ENCODE measurements around the gene APOLD1.

Gene APOLD1

GRCh38 chr12:12776261-12776660 is 9.2 kb upstream of the APOLD1 start:
- TF ChIP-seq CTCF (IDR thresholded peaks at IDR 0.05): no peak

- TF ChIP-seq CTCF (IDR thresholded peaks at IDR 0.05): no peak
These were observed 8.4 kb upstream of the APOLD1 start for GRCh38 chr12:12777092-12777491.

GRCh38 chr12:12779007-12779406 is 6.5 kb upstream of the APOLD1 start:
- TF ChIP-seq CTCF (IDR thresholded peaks at IDR 0.05): no peak

GRCh38 chr12:12779529-12779928 is 5.9 kb upstream of the APOLD1 start:
- no peak for TF ChIP-seq CTCF (IDR thresholded peaks at IDR 0.05)

GRCh38 chr12:12784116-12784515 is 1.3 kb upstream of the APOLD1 start:
- no peak for TF ChIP-seq CTCF (IDR thresholded peaks at IDR 0.05)

GRCh38 chr12:12786351-12786705 is 869 bp downstream of the APOLD1 start:
- TF ChIP-seq CTCF (IDR thresholded peaks at IDR 0.05): no peak

- no peak for TF ChIP-seq CTCF (IDR thresholded peaks at IDR 0.05)
These were observed 1.5 kb downstream of the APOLD1 start for GRCh38 chr12:12786706-12787601.
